HG03139 (cell line): ENCODE data around the gene CUEDC1.

ENCODE experiments used
- ATAC-seq: cut with Tn5 transposase; IDR thresholded peaks from one replicate; pipeline ENCODE4 v1.9.1; 2021; ENCODE audit not compliant: unreplicated experiment

CUEDC1 gene

DNA sequence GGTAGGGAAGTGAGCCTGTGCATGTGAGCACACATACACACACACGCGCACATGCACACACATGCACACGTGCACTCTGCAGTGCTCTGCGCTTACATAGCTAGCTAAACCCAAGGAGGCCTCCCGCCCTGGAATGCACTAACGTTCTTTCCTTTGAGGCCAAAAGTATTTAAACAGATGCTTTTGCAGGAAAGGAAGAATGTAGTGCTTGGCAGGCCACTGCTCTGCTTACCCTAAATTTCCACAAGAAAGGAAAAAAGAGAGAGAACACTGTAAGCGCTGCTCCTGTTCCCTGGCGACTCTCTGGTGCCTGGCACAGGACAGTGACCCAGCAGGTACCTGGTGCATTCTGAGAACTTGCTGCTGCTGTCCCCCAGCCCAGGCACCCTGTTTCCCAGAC is 74.1 kb downstream of the CUEDC1 start:
- no peak for ATAC-seq

DNA sequence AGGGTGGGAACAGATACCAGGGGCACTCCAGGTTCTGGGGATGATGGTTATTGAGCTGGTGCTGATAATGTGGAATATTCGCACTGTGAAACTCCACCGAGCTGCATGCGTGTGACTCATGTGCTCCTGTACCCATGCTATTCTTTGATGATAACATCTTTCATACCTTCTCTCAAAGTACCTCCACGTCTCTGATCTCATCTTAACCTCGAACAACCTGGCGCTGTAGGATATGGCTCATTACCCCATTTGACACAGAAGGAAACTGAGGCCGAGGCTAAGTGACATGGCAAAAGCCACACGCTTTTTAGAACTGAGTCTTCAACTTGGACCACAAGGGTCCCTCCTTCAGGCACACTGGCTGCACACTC is 75.1 kb downstream of the CUEDC1 start:
- no peak for ATAC-seq

GRCh38 chr17:57879437-57880085 is 75.7 kb downstream of the CUEDC1 start:
- ATAC-seq, result no peak

DNA sequence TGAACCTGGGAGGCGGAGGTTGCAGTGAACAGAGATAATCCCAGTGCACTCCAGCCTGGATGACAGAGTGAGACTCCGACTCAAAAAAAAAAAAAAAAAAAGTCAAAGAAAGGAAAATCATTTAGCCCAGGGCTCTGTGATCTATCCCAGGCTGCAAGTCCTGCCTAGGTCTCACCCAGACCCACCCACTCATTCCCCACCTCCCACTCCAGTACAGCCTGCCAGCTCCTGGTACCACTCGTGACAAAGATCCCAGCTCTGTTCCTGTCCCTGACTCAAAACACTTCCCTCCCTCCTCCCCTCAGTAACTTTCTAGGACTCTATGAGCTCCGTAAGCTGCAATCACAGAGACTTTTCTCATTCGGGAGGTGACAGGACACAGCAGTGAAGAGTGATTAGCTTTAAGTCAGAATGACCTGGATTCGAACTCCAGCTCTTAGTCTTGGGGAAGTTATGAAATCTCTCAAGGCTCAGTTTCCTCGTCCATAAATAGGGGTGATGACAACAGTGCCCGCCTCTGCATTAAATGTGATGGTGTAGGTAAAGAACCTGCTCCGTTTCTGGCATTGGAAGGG is 77.3 kb downstream of the CUEDC1 start:
- no peak for ATAC-seq

DNA sequence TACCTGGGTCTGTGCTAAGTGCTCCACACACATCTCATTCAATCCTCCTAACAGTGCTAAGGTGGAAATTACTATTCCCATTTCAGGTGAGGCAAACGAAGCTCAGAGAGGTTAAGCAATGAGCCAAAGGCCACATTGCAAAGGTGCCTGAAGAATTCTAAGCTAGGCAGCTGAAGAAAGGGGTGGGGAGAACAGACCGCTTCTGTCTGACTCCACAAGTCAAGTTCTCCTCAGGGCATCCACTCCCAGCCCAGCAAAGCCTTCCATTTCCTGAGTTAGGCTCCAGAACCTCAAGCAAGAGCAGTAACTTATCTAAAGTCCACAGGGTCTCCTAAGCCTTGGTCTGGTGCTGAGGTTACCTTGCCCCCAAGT is 78.4 kb downstream of the CUEDC1 start:
- ATAC-seq, result no peak

DNA sequence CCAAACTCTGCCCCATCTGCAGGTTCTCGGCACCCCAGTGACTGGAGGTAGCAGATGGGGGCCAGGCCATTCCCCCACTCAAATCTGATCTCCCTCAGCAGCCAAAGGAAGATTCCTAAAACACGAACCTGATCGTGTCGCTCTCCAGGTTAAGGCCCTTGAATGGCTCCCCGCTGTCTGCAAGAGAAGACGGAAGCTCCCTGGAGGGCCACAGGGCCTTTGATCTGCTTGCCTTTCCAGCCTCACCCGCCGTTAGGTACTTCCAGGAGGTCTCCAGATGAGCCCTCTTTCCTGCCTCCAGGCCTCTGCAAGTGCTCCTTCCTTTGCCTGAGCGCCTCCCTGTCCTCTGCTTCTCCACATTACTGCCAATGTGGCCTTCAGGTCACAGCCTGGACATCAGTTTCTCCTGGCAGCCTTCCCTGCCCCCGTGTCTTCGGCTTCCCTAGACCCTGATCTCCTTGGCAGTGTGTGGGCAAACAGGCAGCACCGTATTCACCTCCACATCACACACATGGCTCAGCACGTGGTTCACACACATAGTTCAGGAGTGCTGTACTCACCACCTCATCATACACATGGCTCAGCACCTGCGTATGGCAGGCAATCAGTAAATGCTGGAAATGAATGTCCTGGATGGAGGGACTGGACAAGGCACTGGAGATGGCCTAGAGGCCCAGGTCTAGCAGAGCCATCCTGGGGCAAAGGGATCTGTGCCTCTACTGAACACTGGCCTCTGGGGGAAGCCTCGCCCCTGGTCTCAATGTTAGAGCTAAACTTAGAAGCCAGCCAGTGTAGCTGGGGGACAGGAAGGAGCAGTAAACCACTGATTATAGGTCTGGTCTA is 79.0 kb downstream of the CUEDC1 start:
- no peak for ATAC-seq

DNA sequence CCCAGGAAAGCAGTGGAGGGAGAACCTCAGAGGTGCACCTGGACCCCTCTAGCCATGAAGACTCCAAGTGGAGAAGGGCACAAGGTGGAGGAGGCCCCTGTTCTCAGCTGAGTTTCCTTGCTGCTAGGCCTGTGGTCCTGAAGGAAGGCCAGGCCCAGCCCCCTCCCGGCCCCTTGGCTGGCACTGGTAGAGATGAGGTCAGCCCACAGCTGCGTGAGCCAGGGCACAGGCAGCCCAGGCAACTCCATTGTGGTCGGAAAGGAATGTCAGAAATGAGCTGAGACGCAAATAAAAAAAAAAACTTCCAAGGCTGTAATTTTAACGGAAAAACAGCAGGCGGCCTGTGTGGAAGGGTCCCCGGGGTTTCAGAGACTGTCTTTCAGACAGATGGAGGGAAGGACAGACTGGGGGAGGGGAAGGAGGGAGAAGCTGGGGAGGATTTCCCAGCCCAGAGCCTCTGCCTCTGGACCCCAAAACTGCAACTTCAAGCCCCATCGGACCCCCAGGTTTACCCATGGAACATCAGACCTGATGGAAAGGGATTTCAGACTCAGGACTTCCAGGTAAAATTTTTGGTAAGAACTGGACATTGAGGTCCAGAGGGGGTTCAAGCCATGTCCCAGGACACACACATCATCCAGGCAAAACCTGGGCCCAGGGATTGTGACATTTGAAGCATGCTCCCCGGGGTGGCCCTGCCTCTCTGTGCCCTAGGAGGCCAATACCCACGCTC is 79.8 kb downstream of the CUEDC1 start:
- ATAC-seq, result no peak

DNA sequence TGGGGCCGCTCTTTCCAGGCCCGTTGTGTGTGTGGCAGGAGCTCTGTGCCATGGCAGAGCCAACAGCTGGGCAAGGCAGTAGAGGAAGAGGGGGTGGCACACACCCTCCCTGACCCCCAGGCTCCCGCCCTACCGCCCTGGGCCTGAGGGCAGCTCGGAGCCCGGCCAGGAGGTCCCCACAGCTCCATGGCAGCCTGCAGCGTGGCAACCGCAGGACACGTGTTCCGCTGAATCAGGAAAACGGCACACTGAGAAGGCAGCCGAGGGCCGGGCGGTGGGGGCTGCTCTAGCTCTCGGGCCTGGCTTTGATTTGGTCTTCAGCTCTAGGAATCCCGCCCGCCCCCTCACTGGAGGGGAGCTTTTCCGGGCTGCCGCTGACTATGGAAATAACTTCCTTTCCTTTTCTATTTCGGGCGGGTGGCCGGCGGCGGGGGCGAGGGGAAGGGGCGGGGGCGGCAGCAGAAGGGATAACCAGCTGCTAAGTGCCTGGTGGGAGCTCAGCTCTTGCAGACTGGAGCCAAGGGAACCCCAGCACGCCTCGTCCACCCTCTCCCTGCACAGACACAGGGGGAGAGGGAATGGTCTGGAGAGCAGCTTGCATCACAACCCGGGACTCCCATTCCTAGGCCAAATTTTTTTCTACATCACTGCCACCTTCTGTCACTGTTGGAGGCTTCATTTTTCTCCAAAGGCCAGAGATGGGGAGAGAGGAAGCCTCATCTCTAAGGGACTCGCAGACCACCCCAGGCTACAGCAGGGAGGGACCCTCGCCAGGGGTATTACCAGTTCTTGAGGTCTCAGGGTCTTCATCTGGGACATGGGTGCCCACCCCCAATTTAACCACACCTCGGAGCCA is 80.5 kb downstream of the CUEDC1 start:
- ATAC-seq, result no peak

DNA sequence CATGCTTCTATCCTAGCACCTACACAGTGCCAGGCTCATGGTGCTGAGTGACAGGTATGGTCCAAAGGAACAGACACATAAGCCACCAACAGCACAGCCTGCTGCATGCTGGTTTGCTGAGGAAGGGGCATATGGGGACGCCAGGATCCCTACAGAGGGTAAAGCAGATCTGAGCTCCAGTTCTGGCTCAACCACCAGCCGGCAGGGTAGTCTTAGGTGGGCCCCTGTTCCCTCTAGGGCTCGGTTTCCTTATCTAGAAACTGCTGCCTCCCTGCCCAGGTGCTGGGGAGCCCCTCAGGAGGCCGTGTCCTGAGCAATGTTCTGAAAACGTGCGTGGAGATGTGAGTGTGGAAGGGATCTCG is 81.2 kb downstream of the CUEDC1 start:
- no peak for ATAC-seq

DNA sequence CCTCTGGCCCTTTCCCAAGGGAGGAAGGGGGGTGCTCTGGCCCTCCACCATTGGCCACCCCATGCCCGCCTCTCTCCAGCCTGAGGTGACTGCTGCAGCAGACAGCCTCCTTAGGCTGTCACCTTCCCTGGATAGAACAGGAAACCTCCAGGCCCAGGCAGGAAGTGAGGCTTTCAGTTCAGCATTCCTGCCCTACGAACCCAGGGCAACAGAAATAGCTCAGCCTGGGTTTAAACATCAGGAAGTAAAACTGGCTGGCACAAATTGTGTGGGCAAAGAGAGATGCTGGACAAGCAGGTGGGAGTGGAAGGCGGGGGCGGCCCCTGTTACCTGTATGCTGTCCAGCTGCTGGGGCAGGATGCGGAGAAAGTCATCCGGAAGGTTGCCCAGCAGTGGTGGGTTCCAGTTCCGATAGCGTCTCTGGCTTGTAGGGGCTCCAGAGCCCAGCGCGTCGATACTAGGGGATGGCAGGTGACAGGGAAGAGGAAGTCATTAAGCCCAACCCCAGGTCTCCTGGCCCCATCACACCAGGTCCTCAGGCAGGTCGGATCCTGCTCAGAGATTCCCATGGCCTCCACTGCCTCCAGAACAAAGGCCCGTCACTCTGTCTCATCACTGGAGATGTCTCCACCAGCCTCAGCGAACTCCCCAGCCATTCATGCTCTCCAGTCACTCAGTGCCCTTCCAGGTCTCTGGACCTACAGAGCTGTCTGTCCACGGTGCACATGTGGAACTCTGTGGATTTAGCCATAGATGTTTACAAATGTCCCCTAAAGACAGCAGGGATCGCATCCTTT is 81.8 kb downstream of the CUEDC1 start:
- no peak for ATAC-seq

GRCh38 chr17:57872536-57872935 is 82.7 kb downstream of the CUEDC1 start:
- no peak for ATAC-seq

DNA sequence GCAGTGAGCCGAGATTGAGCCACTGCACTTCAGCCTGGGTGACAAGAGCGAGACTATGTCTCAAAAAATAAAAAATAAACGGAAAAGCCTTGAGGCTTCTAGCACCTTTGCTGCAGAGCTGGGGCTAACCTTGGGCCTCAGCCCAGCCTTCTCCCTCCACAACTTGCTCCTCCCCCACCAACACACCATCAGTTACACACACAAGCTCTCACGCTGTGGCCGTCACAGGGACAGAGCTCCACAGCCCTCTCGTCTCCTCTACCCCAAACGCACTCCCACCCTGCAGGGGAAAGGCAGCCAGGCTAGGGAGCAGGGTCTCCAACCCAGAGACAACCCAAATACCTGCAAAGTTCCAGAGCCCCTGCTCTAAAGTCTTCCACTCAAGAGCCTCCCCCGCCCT is 83.3 kb downstream of the CUEDC1 start:
- no peak for ATAC-seq

DNA sequence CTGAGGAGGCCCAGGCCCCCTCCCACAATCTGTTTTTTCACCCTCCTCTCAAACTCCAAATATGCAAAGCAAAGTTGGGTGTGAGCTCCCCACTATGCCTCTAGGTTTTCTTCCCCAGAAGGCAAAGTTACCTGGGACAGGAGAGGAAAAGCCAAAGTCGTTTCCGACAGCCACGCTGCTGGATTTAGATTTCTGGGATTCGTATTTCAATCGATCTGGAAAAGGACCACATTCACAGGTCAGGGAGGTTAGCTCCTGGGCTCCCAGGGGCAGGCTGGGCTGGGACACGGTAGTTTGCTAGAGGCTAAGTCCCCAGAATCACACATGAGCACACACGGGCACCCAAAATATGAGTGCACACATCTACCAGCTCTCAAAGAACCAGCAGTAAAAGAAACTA is 84.1 kb downstream of the CUEDC1 start:
- no peak for ATAC-seq

- ATAC-seq, result no peak
Measured at GRCh38 chr17:57870283-57870635, 85.0 kb downstream of the CUEDC1 start.

- ATAC-seq, result no peak
Measured at GRCh38 chr17:57869617-57870282, 85.5 kb downstream of the CUEDC1 start.

DNA sequence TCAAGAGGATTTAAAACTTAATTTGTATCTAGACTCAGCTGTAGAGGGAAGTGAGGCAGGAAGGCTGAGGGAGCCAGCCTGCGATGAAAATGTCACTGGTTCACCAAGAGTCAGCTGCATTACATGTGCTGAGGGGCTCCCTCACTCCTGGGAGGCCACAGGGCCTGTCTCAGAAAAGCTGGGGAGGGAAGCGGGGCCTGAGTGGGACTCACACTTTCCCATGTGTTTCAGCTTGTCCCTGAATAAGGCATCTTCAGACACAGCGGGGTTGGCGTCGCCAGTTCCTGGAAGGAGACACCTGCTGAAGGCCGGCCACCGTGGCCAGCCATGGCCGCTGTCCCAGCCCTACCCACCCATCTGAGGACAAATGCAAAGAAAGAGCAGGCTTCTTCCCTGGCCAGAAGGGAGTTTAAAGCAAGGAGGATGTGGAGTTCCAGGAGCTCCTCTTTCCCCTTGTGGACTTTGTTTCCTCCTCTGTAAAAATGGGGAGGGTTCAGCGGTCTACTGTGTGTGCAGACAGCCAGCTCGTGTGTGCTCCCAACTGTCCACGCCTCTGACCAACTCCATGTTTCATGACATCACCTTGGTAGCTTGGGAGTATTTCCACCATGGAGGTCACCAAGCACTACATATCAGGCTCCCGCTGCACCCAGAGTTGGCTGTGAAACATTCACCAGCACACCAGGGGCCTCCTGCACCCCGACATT is 86.1 kb downstream of the CUEDC1 start:
- ATAC-seq, result no peak

DNA sequence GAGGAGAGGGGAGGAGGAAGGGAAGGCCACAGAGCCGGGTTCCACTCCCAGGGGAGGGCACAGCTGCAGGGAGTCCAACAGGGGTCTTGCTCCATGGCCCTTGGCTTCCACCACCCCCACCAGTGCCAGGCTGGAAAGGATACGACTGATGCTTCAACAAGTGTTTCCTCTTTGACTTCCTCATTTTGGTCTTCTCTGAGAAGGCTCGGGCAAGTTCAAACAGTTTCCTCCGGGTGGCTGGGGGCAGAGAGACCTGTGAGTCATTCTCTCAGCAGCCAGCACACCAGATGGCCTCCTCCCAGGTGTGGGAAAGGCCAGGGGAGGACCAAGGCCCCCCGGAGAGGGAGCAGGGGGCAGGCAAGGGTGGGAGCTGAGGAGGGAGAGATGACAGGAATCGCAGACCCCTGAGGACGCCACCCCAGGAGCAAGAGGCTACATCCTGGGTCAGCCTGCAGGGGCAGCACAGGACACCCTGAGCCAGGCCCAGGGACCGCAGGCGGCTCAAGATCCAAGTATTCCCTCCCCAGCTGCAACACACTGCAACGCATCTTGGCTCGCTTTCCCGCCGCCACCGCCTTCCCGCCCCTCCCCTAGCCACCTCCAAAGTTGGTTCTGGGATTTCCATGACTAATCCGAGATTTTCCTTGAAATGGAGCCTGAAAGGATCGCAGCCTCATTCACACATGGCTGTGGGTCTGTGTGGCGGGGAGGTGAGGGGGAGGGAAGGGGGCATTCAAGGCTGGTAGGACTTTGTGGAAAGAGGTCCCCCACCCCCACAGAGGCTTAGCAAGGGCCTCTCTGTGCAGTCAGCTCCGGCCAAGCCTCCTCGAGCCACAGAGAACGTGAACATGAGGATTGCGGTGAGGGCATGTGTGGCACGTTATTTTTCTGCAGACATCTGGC is 87.0 kb downstream of the CUEDC1 start:
- peak; percentile 63 for ATAC-seq

DNA sequence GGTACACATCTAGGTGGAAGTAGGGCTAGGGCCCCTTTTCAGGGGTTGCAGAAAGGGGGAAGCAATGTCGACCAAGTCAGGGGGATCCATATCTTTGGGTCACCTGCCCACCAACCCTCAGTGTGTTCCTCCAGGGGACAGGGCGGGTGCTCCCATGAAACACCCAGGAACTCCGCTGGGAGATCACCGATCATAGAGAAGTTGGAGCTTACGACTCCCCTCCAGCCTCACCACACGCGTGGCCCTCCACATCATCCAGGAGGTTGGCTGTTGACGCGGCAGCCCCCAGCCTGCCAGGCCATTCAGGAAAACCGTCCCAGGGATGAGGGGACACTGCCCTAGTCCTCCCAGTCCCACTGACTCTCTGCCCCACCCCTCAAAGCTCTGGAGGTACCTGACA is 88.1 kb downstream of the CUEDC1 start:
- ATAC-seq, result no peak
